ENCODE measurements around the gene TNIK. TPM values are rescaled to one million over a fixed set of nuclear protein-coding genes. Genes with fewer than 3 reads are reported as not detected.

Gene TNIK
- total and polyA plus RNA-seq, 2 of the 13 experiments (the other 11 are each of a cell fraction or from before 2014, with no cell fraction given) = 0.15 to 0.22 TPM

DNA sequence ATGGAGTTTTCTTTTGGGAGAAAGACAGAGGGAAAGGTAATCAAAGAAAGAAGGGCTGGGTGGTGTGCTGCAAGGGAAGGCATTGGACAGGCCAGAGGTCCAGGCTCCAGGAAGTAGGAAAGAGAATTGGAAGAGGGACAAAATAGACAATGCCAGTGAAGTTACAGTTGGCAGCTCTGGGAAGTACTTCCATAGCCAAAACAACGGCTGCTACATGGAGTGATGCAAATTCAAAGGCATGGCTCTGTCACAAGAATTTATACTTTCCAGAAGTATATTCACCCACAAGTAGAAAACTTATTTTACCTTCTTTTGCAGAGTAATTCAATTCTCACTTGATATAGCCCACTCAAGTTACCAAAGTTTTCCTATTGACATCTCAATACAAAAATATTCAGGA is 191.5 kb downstream of the TNIK start:
- 45% methylated on average over 1 of the region's 1 CpG for WGBS (ENCODE audit: low lambda C conversion rate)
- Histone ChIP-seq H3K4me3 (replicated peaks in 1 of 3; ENCODE audit: insufficient read depth in 1 of 3, low read depth in 2 of 3, low read length in 3 of 3) (no peak overlapping the region), H3K4me1 (ENCODE audit: insufficient read depth, low read length) (no peaks in the 10 kb centered on the region), H3K9me3 (ENCODE audit: low read length) (no peaks in the 10 kb centered on the region), H4K20me1 (ENCODE audit: insufficient read depth, low read length) (no peaks in the 10 kb centered on the region), H3K4me2 (ENCODE audit: low read depth, low read length) (no peak overlapping the region), H3K9ac (ENCODE audit: insufficient read depth, low read depth, low read length) (no peak overlapping the region), H2AFZ (ENCODE audit: low read length) (no peak overlapping the region), H3K36me3 (replicated peaks in 1 of 2; ENCODE audit: control insufficient read depth in 1 of 2, insufficient read depth in 2 of 2, low read length in 2 of 2) (no peaks in the 10 kb centered on the region), H3K79me2 (ENCODE audit: insufficient read depth, low read length) (no peaks in the 10 kb centered on the region), H3K27me3 (ENCODE audit: control insufficient read depth in 1 of 2, insufficient read depth in 2 of 2, low read length in 2 of 2) (no peaks in the 10 kb centered on the region; a peak in 1 of 5 replicates), H3K27ac (ENCODE audit: extremely low read length, insufficient read depth, low read length) (no peak overlapping the region)
- ATAC-seq = no peak
- BruUV-seq (replicated peaks) = no TSS peak
- in situ Hi-C loops (cut with HindIII; ENCODE audit: extremely low pct_ligation_motif_present, low pct_unique_long_range_greater_than_20kb) (no loop called here), intact Hi-C loops (cut with micrococcal nuclease; ENCODE audit: unreplicated experiment) (no loop called here)
- ChIA-PET CTCF (ENCODE audit: low intra/inter-chr PET ratio, low total read pairs) (no interaction called here), POLR2A (no interaction called here)
- TF ChIP-seq MEF2D (CRISPR knock-in tag; IDR thresholded peaks at IDR 0.05) (no peak), THAP11 (CRISPR knock-in tag; IDR thresholded peaks at IDR 0.05) (no peak), ZBTB7B (CRISPR knock-in tag; IDR thresholded peaks at IDR 0.05) (no peak), ZNF451 (CRISPR knock-in tag; IDR thresholded peaks at IDR 0.05) (no peak), KLF6 (CRISPR knock-in tag; IDR thresholded peaks at IDR 0.05) (no peak), REXO4 (CRISPR knock-in tag; IDR thresholded peaks at IDR 0.05; ENCODE audit: borderline replicate concordance) (no peak), ARNTL (CRISPR knock-in tag; IDR thresholded peaks at IDR 0.05) (no peak), GATAD2A (CRISPR knock-in tag; IDR thresholded peaks at IDR 0.05) (no peak), POGZ (CRISPR knock-in tag; IDR thresholded peaks at IDR 0.05) (no peak), ERF (CRISPR knock-in tag; IDR thresholded peaks at IDR 0.05) (no peak), U2AF1 (optimal IDR thresholded peaks at IDR 0.05; ENCODE audit: low read depth, low read length) (no peak), HDAC6 (IDR thresholded peaks at IDR 0.05; ENCODE audit: low read depth, low read length) (no peak)
- TF ChIP-seq, protein P1, sequence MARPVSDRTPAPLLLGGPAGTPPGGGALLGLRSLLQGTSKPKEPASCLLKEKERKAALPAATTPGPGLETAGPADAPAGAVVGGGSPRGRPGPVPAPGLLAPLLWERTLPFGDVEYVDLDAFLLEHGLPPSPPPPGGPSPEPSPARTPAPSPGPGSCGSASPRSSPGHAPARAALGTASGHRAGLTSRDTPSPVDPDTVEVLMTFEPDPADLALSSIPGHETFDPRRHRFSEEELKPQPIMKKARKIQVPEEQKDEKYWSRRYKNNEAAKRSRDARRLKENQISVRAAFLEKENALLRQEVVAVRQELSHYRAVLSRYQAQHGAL (CRISPR knock-in tag; IDR thresholded peaks at IDR 0.05; ENCODE audit: not compliant biosample characterization) = no peak
- TF ChIP-seq, protein P2, sequence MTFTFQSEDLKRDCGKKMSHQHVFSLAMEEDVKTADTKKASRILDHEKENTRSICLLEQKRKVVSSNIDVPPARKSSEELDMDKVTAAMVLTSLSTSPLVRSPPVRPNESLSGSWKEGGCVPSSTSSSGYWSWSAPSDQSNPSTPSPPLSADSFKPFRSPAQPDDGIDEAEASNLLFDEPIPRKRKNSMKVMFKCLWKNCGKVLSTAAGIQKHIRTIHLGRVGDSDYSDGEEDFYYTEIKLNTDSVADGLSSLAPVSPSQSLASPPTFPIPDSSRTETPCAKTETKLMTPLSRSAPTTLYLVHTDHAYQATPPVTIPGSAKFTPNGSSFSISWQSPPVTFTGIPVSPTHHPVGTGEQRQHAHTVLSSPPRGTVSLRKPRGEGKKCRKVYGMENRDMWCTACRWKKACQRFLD (CRISPR knock-in tag; IDR thresholded peaks at IDR 0.05; ENCODE audit: borderline replicate concordance) = no peak
- TF ChIP-seq, protein P3, sequence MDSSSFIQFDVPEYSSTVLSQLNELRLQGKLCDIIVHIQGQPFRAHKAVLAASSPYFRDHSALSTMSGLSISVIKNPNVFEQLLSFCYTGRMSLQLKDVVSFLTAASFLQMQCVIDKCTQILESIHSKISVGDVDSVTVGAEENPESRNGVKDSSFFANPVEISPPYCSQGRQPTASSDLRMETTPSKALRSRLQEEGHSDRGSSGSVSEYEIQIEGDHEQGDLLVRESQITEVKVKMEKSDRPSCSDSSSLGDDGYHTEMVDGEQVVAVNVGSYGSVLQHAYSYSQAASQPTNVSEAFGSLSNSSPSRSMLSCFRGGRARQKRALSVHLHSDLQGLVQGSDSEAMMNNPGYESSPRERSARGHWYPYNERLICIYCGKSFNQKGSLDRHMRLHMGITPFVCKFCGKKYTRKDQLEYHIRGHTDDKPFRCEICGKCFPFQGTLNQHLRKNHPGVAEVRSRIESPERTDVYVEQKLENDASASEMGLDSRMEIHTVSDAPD (CRISPR knock-in tag; IDR thresholded peaks at IDR 0.05) = no peak
- TF ChIP-seq, protein P4, sequence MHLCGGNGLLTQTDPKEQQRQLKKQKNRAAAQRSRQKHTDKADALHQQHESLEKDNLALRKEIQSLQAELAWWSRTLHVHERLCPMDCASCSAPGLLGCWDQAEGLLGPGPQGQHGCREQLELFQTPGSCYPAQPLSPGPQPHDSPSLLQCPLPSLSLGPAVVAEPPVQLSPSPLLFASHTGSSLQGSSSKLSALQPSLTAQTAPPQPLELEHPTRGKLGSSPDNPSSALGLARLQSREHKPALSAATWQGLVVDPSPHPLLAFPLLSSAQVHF (CRISPR knock-in tag; IDR thresholded peaks at IDR 0.05) = no peak
- FAIRE-seq = no peak
- no peak for DNase-seq (ENCODE audit: low spot score)

Data from HepG2 (cell line).